D341Med (cell line): ENCODE results near the gene CLEC6A.
"Not testable (repeated sequence)": the region's sequence is repeated elsewhere in the genome, so short reads cannot be mapped to it uniquely, and the experiment has no call there.

Experiments used
- DNase-seq: peaks from one replicate; pipeline ENCODE4 v3.0.0; 2012; ENCODE audit warnings: low spot score

The CLEC6A gene

DNA sequence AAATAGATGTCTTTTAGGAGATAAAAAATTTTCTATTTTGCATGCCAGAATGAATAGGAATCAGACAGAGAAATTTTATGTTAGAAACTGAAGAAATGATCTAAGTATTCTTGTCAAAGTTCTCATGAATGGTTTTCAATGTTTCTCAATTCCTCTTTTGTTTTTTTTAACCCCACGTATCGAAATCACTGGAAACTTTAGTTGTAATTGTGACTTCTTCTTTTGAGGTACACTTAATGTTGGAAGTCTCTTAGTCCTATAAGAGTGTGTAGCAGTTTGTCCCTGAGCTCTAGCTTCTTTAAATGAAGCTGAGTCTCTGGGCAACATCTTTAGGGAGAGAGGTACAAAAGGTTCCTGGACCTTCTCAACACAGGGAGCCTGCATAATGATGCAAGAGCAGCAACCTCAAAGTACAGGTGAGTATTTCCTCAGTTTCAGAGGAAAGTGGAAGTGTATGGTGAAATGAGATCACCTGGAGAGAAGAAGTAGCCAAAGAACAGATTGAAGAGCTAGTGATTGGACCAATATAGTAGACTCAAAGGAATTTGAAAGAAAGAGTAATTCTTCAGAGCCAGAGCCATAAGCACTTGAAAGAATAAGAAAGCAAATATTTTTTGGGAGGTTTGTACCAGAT is at the start of gene CLEC6A:
TSS of gene CLEC6A (plus strand) at position 236 of the 634 bp plus-strand sequence. CDS start at position 386, 150 bp downstream.
- no peak for DNase-seq

GRCh38 chr12:8419576-8419975 is 36.2 kb upstream of the CLEC6A start:
- not testable (repeated sequence) for DNase-seq

- no peak for DNase-seq
Measured at GRCh38 chr12:8420506-8420905, 35.3 kb upstream of the CLEC6A start.

GRCh38 chr12:8444536-8445278 is 11.1 kb upstream of the CLEC6A start:
- DNase-seq, result not testable (repeated sequence)

- no peak for DNase-seq
Measured at GRCh38 chr12:8445731-8446130, 10.0 kb upstream of the CLEC6A start.

DNA sequence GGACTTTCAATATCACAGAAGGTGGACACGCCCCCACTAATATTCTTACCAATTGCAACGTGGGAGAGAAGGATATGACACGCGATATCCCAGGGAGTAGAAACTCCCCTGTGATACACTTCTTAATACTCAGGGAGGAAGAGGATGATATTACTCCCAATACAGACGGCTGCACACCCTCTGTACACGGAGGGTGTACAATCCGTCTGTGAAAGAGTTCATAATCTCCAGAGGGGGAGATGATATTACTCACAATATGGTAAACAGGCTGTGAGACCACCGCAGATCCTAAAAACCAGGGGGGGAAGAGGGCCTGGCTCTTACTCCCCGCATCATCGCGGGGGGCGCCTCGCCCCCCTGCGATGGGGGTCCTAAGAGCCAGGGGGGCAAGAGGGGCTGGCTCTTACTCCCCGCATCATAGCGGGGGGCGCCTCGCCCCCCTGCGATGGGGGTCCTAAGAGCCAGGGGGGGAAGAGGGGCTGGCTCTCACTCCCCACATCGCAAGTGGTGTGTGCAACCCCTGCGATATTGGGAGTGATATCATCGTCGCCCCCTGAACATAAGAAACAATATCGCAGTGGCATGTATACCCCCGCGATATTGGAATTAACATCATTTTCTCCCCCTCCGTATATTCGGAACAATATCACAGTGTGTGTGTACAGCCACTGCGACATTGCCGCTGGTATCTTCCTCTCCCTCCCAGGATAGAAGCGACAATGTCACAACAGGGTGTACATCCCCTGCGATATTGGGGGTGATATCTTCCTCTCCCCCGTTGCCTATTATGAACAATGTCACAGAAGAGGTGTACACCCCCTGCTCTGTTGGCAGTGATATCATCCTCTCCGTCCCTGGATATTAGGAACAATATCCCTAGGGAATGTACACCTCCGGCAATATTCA is 8.9 kb upstream of the CLEC6A start:
- DNase-seq, result no peak

- DNase-seq, result no peak
Measured at GRCh38 chr12:8449355-8449859, 6.4 kb upstream of the CLEC6A start.

- DNase-seq, result no peak
Measured at GRCh38 chr12:8452036-8452435, 3.7 kb upstream of the CLEC6A start.

GRCh38 chr12:8453021-8453513 is 2.7 kb upstream of the CLEC6A start:
- no peak for DNase-seq

- no peak for DNase-seq
Measured at GRCh38 chr12:8453796-8454195, 2.0 kb upstream of the CLEC6A start.

- no peak for DNase-seq
Measured at GRCh38 chr12:8455271-8455670, 491 bp upstream of the CLEC6A start.

- DNase-seq, result no peak
Measured at GRCh38 chr12:8461426-8461825, 5.7 kb downstream of the CLEC6A start.

- no peak for DNase-seq
Measured at GRCh38 chr12:8465301-8465996, 9.7 kb downstream of the CLEC6A start.

DNA sequence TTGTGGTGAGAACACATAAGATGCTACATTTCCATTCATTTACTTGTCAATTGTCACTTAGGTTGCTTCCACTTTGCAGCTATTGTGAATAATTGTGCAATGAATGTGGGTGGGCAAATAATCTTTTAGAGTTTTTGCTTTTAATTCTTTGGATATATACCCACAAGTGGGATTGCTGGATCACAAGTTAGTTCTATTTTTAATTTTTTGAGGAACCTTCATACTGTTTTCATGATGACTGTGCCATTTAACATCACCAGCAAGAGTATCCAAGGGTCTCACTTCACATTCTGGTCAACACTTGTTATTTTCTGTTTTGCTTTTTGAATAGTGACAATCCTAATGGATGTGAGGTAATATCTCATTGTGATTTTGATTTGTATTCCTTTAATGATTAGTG is 10.5 kb downstream of the CLEC6A start:
- DNase-seq, result no peak

DNA sequence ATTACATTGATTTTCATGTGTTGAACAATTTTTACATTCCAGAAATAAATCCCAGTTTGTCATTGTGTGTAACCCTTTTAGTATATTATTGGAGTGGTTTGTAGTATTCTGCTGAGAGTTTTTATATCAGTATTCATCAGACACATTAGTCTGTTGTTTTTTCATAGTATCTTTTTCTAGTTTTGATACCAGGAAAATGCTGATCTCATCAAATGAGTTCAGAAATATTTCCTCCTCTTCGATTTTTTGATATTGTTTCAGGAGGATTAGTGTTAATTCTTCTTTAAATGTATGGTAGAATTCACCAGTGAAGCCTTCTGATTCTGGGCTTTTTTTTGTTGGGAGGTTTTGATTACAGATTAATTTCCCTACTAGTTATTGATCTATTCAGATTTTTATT is 15.3 kb downstream of the CLEC6A start:
- DNase-seq, result no peak

GRCh38 chr12:8475508-8476203 is 19.9 kb downstream of the CLEC6A start:
- DNase-seq, result no peak

GRCh38 chr12:8482571-8483061 is 26.9 kb downstream of the CLEC6A start:
- DNase-seq, result no peak

DNA sequence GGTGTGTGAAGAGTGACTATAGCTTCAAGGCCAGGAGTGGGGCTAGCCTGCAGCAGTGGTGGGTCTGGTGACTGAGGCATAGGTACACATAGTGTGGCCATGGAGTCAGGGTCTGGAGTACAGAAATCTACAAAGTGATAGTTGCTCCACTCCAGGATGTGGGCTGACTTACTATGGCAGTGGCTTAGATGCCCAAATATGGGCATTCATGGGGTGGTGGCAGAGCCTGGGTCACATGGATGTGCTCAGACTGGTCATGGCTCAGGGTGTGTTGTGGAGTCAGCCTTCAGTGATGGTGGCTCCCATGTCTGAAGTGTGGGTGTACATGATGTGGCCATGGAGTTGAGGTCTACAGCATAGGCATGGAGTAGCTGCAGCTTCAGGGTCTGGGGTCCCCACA is 27.3 kb downstream of the CLEC6A start:
- no peak for DNase-seq

GRCh38 chr12:8491646-8492530 is 36.1 kb downstream of the CLEC6A start:
- no peak for DNase-seq

- no peak for DNase-seq
Measured at GRCh38 chr12:8493084-8493483, 37.3 kb downstream of the CLEC6A start.
